GM19023 (cell line): ENCODE results near the gene ERBB4.
A peak's percentile ranks its signal among the peaks of the same experiment; 100 is the strongest.

Experiments used
- ATAC-seq: cut with Tn5 transposase; IDR thresholded peaks from one replicate; pipeline ENCODE4 v1.9.1; 2021; ENCODE audit warnings: mild to moderate bottlenecking, moderate library complexity; ENCODE audit not compliant: unreplicated experiment

The ERBB4 gene

DNA sequence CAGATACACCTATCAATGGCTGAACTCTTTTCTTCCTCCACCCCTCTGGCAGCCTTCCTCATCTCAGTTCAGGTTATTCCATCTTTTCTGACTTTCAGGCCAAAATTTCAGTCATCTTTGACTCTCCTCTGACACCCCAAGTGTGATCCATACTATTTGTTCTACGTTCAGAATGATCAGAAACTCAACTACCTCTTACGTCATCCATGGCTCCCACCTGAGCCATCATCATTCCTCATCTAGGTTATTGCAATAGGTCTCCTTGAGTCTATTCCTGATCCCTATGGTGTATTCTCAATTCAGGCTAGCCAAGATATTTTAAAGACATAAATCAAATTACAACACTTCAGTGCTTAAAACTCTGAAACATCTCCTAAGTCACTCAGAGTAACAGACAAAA lies 589.7 kb downstream of the ERBB4 start:
- ATAC-seq, result no peak

DNA sequence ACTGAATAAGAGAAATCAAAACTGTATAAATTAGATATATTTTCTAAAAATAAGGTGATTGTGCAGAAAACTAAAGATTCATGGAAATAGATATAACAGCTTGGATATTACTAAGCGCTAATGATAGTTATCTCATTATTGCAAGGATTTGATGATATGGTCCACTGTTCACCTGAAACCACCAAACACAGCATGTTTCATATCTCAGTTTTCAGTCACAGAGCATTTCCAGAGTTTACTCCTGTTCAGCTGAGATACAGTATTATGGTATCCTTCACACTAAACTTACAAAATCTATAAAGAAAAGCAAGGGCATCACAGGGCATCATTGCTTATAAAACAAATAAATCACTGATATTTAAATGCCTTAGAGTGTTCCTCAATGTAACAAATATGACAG lies 591.6 kb downstream of the ERBB4 start:
- ATAC-seq, result no peak

- peak; percentile 79 for ATAC-seq
Observed at GRCh38 chr2:211944572-211944971, 594.0 kb downstream of the ERBB4 start.

DNA sequence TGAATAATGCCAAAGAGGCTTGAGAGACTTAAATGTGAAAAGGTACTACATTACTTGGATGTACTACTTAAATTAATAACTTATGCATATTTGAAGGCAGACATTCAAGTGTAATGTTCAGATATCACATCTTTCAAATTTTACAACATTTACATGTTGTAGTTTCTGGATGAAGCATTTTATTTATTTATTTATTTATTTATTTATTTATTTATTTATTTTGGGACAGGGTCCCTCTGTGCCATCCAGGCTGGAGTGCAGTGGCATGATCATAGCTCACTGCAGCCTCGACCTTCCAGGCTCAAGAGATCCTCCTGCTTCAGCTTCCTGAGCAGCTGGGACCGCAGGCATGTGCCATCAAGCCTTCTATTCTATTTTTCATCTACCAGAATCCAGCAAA lies 596.4 kb downstream of the ERBB4 start:
- no peak for ATAC-seq

DNA sequence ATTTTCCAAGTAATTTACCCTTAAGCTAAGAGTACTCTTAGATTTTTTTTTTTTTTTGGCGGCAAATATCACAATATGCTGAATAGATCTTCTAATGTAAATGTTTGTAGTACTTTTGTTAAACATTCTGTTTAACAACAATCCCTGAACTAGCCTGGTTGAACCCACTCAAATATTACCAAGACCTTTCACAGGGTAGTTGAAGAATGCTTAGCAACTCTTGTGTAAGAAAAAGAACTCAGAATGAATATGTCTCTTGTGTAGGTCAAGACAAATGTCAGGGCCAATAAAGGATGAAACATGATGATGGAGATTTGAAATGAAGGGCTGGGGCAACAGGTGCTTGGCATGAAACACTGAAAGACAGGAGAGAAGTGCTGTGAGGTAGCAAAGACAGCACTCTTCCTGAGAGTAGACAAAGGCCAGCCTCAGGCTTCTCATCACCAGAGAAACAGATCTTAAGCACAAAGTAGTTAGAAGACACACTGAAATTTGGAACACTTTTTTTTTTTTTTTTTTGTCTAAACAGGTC lies 597.3 kb downstream of the ERBB4 start:
- no peak for ATAC-seq

GRCh38 chr2:211939177-211939576 lies 599.4 kb downstream of the ERBB4 start:
- ATAC-seq, result no peak

DNA sequence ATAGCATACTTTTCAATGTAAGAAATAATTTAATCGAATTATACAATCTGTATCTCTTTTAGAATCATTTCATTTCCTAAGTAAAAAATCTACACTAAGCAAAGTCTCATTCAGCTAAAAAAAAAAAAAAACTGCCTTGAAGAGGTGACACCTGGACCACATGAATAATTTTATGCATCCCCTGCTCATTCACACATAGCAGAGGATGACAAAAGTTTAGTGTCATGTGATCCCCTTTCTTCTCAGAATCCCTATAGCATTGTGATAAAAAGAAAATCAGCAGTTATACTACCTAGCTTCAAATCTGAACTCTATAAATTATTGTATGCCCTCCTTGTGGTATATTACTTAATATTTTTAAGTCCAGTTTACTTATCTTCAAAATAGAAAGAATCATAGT lies 603.8 kb downstream of the ERBB4 start:
- no peak for ATAC-seq

GRCh38 chr2:211931314-211931713 lies 607.3 kb downstream of the ERBB4 start:
- ATAC-seq, result no peak

GRCh38 chr2:211930331-211930730 lies 608.3 kb downstream of the ERBB4 start:
- peak; percentile 96 for ATAC-seq

- no peak for ATAC-seq
Observed at GRCh38 chr2:211928201-211928600, 610.4 kb downstream of the ERBB4 start.

DNA sequence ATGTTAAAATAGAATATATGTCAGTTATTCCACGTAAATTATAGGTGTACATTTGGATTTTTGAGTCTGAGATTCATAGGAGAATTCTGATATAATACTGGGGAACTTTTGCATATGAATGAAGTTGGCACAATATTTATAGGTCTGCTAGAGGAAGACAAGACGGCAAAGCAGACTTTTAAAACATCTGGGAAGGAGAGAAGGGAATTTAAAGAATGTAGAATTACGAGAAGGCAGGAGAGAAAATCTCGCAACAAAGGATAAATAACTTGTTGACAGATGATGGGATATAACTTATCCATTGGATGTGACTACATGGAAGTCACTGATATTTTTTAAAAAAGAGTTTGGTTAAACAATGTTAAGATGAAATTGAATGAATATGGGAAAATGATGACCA lies 615.6 kb downstream of the ERBB4 start:
- no peak for ATAC-seq

- no peak for ATAC-seq
Observed at GRCh38 chr2:211903961-211904360, 634.6 kb downstream of the ERBB4 start.

DNA sequence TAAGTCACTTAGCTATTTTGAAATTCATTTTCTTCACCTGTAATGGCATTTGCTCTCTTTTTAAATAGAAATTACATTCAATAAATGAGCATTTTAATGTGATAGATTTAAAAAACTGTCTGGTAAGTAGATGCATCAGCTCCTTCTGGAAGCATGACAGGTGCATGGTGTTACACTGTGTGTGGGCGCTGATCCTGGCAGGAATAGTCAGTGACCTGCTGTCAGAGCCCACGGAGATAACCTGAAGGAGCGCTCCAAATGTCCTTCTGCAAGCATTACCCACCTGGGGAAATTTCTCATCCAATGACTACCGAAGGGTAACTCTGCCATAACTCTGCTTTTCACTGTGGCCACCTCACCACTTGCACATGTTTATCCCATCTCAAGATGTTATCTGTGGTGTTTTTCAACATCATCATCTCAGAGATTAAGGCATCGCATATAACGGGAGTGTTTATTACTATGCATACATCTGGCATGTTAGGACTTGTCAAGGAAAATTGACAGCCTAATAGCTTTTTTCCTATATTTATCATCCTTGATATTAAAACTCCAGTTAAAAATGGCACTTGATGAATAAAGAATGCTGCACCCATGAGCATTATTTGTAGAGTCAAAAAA lies 637.3 kb downstream of the ERBB4 start:
- ATAC-seq, result no peak

- no peak for ATAC-seq
Observed at GRCh38 chr2:211900518-211900917, 638.1 kb downstream of the ERBB4 start.

- ATAC-seq, result no peak
Observed at GRCh38 chr2:211900000-211900399, 638.6 kb downstream of the ERBB4 start.

DNA sequence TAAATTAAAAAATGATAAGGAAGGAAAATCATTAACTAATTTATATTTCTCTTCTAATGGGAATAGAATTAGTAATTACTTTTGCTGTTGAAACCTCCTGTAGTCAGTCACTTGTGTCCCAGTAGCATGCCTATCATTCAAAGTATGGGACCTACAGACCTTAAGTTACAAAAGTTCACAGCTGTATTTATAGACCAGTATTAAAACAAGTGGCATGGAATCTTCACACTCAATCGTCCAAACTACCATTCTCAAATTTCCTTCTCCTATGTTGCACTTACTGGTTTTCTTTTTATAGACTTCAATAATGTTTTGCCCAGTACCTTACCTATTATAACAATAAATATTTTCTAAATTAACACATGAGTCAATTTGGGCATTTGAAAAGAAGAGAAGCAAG lies 639.9 kb downstream of the ERBB4 start:
- ATAC-seq, result no peak

DNA sequence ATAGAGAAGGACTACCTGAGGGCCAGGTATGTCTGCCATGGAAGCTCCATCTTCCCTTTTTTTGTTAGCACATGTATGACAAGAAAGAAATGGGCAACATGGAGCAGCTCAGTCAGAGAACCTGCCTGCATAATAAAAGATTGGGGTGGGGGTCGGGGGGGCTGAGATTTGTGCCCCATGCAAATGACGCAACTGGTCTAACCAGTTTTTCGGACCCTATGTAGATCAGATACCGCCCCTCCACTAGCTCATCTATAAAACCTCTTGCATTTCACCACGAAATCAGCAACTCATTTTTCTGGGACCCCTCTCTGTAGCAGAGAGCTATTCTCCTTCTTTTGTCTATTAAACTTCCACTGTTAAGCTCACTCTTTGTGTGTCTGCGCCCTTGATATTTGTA lies 657.2 kb downstream of the ERBB4 start:
- no peak for ATAC-seq

GRCh38 chr2:211879323-211879722 lies 659.3 kb downstream of the ERBB4 start:
- no peak for ATAC-seq

DNA sequence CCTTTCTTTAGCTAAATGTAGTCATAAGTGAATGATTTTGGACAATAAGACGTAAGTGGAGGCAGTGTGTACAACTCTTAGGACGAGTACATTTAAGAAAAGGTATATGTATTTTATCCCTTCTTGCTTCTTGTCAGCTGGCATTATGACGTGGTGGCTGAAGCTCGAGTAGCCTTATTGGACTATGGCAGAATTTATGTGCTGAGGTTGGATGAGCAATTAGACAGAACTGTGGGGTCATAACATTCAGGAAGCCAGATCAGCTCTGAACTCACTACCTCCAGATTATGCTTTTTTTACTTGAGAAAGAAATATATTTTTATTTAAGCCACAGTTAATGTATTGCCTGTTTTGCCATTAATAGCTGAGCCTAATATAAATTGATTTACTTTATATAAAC lies 661.5 kb downstream of the ERBB4 start:
- ATAC-seq, result no peak

DNA sequence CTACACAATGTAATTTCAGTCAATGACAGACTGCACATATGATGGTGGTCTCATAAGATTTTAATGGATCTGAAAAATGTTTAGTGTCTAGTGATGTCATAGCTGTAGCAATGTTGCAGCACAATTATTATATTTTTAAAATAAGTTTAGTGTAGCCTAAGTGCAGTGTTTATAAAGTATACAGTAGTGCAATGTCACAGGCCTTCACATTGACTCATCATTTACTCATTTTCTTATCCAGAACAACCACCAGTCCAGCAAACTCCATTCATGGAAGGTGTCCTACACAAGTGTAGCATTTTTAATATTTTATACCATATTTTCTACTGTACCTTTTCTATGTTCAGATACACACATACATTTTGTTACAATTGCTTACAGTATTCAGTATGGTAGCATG lies 663.1 kb downstream of the ERBB4 start:
- ATAC-seq, result no peak

- no peak for ATAC-seq
Observed at GRCh38 chr2:211868996-211869533, 669.5 kb downstream of the ERBB4 start.

DNA sequence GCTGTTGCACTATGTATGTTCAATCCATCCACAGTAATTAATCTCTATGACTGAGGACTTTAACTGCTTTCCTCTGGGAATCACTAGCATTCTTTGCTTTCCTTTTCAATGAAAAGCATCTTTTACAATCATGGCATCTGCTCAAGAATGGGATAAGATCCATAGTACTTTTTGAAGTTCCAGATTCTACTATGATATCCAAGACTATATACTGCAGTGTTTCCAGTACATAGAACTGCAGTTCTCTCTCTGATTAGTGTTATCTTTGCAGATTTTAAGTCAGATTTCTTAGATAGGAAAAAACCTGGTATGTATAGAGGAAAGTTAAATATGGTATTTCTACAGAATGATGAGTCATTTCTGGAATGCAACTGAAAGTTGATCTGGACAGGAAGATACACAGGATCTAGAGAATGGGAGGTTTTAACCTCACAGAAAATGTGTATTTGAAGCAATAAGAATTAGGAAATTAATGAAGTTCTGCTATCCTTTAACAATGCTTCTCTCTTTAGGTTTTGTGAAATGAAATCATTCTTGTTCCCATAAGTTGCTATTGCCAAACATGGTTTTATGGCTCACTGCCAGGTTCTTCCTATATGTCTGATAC lies 670.7 kb downstream of the ERBB4 start:
- peak; percentile 71 for ATAC-seq

GRCh38 chr2:211864328-211864727 lies 674.3 kb downstream of the ERBB4 start:
- no peak for ATAC-seq
